H1 (cell line): Measurements from ENCODE around the gene PSMD7. TPM values are rescaled to one million over a fixed set of nuclear protein-coding genes. Genes with fewer than 3 reads are reported as not detected.

Experiments
- ASH2L ChIP-seq: fragments of 200-600, 300-600 bp; sonication (generic); IDR thresholded peaks from one replicate; pipeline ENCODE4 v1.7.1; 2017; ENCODE audit warnings: low read length
- CHD7 ChIP-seq: fragments of 300-600 bp; sonication (generic); IDR thresholded peaks from 2 replicates; pipeline ENCODE4 v1.7.1; 2012; ENCODE audit warnings: low read length, moderate library complexity, mild to moderate bottlenecking, inconsistent platforms; ENCODE audit not compliant: insufficient replicate concordance
- YY1 ChIP-seq: IDR thresholded peaks from 2 replicates; pipeline ENCODE4 v1.6.1; 2011; ENCODE audit warnings: low read depth, mild to moderate bottlenecking, low read length
- polyA plus RNA-seq, 7 experiments: library from polyadenylated mRNA; depleted of rRNA in 3 of 7; stranded (reverse) in 5 of 7; unstranded in 2 of 7; fragments of >200 nt in 5 of 7; fragments of 200-250 nt in 2 of 7; gene quantifications; 1 replicate in 5 of 7; 2 replicates in 1 of 7; 4 replicates in 1 of 7; pipeline versions ENCODE4 v1.2.1 to v1.2.3, GENCODE V29; 2011 to 2013; ENCODE audit warnings: missing spikeins in 2 of 7, mixed read lengths in 2 of 7
- total RNA-seq: library from RNA; stranded (reverse); fragmentation: NEBNext Ultra II Directional; extraction: Animal tissue kit (Norgen Biotek cat#: 25700); gene quantifications from 2 replicates; pipeline ENCODE4 v1.2.1, GENCODE V29; 2021

The PSMD7 gene
- total and polyA plus RNA-seq, 2 of the 8 experiments (the other 6 are each of a cell fraction or from before 2014, with no cell fraction given), result 91.1 to 148 TPM

GRCh38 chr16:74275711-74276110 lies 20.9 kb upstream of the PSMD7 start (continued):
- TF ChIP-seq ASH2L (no peak), YY1 (no peak), CHD7 (no peak)
- TF ChIP-seq, all 59 proteins: peak for 0
